ENCODE data around the gene MPEG1. TPM values are rescaled to one million over a fixed set of nuclear protein-coding genes. Genes with fewer than 3 reads are reported as not detected.

Gene MPEG1, protein sequence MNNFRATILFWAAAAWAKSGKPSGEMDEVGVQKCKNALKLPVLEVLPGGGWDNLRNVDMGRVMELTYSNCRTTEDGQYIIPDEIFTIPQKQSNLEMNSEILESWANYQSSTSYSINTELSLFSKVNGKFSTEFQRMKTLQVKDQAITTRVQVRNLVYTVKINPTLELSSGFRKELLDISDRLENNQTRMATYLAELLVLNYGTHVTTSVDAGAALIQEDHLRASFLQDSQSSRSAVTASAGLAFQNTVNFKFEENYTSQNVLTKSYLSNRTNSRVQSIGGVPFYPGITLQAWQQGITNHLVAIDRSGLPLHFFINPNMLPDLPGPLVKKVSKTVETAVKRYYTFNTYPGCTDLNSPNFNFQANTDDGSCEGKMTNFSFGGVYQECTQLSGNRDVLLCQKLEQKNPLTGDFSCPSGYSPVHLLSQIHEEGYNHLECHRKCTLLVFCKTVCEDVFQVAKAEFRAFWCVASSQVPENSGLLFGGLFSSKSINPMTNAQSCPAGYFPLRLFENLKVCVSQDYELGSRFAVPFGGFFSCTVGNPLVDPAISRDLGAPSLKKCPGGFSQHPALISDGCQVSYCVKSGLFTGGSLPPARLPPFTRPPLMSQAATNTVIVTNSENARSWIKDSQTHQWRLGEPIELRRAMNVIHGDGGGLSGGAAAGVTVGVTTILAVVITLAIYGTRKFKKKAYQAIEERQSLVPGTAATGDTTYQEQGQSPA
- polyA plus RNA-seq (ENCODE audit: insufficient read length) = 6.8 TPM
- long read RNA-seq, donor 1, full-length matches to known transcripts = 18 of 18 reads
- long read RNA-seq, donor 1, partial matches to known transcripts = 0 of 18 reads
- long read RNA-seq, donor 1, other reads (novel, unspliced or antisense) = 0 of 18 reads
- long read RNA-seq, donor 2, full-length matches to known transcripts = 27 of 27 reads
- long read RNA-seq, donor 2, partial matches to known transcripts = 0 of 27 reads
- long read RNA-seq, donor 2, other reads (novel, unspliced or antisense) = 0 of 27 reads
- long read RNA-seq, donor 3, full-length matches to known transcripts = 16 of 16 reads
- long read RNA-seq, donor 3, partial matches to known transcripts = 0 of 16 reads
- long read RNA-seq, donor 3, other reads (novel, unspliced or antisense) = 0 of 16 reads
- long read RNA-seq, donor 4, full-length matches to known transcripts = 6 of 6 reads
- long read RNA-seq, donor 4, partial matches to known transcripts = 0 of 6 reads
- long read RNA-seq, donor 4, other reads (novel, unspliced or antisense) = 0 of 6 reads
- long read RNA-seq, donor 5, full-length matches to known transcripts = 36 of 36 reads
- long read RNA-seq, donor 5, partial matches to known transcripts = 0 of 36 reads
- long read RNA-seq, donor 5, other reads (novel, unspliced or antisense) = 0 of 36 reads
- long read RNA-seq, donor 6, full-length matches to known transcripts = 20 of 20 reads
- long read RNA-seq, donor 6, partial matches to known transcripts = 0 of 20 reads
- long read RNA-seq, donor 6, other reads (novel, unspliced or antisense) = 0 of 20 reads
- long read RNA-seq, donor 7, full-length matches to known transcripts = 42 of 42 reads
- long read RNA-seq, donor 7, partial matches to known transcripts = 0 of 42 reads
- long read RNA-seq, donor 7, other reads (novel, unspliced or antisense) = 0 of 42 reads
- long read RNA-seq, donor 8, full-length matches to known transcripts = 12 of 12 reads
- long read RNA-seq, donor 8, partial matches to known transcripts = 0 of 12 reads
- long read RNA-seq, donor 8, other reads (novel, unspliced or antisense) = 0 of 12 reads

DNA sequence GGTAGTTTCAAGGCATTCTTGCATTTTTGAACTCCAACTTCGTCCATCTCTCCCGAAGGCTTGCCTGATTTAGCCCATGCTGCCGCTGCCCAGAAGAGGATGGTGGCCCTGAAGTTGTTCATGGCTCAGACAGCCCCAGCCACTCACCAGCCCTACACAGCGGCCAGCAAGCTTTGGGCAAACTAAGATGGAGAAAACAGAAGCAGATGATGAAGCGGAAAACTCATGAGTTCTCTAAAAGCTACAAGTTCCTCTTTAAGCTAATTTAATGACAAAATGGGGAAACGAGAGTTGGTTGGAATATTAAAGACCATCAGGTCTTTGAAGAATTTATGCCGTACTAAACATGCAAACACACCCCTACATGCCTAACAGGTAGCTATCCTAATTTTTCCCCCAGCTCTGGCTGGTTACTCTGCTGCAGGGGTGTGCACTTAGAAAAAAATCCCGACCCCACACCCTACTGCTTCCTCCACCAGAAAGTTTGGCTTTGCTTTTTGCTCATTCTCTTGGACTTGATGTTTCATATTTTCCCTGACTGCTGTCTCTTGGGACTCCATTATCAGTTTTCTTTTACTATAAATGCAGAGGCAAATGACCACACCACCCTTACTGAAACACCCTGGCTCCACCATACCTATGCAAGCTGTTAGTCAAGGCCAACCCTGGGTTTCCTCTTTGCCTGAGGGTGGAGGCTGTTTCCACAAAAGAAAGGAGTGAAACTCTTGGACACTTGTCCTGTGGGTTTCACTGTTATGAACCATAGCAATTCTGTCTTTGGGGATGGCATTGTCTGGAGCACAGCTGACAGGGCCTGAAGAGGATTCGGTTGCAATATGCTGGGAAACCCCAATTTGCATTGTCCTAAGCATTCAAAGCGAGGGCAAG, at the start of gene MPEG1:
Gene MPEG1, minus strand, starts transcription at position 184 of the 888 bp plus-strand sequence. Its CDS starts 62 bp downstream, at position 122.
- DNase-seq = no peak

DNA sequence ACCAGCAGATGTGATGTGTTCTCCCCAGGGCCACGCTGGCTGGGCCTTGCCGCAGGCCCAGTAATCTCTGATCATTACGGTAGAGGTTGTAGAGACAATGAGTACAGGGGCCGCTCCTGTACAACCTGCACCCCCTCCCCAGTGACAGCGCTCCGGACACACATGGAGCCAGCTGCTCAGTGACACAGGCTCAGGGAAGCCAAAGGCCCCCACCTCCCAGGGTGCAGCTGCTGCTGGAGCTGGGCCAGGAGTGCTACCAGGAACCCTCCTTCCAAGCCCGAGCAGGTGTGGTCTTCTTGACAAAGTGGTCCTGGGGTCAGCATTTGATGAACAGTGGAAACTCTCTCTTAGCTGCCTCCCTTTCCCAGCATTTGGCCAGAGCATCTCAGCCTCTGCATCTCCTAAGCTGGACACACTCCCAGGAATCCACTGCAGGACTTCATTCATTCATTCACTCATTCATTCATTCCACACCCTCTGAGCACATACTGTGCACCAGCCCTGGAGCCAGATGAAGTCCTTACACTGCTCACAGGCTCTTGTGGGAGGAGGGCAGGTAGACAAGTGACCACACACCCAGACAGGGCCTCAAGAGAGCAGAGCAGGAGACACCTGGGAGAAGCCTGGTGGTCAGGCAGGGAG, 49.6 kb upstream of the MPEG1 start:
- DNase-seq = no peak

DNA sequence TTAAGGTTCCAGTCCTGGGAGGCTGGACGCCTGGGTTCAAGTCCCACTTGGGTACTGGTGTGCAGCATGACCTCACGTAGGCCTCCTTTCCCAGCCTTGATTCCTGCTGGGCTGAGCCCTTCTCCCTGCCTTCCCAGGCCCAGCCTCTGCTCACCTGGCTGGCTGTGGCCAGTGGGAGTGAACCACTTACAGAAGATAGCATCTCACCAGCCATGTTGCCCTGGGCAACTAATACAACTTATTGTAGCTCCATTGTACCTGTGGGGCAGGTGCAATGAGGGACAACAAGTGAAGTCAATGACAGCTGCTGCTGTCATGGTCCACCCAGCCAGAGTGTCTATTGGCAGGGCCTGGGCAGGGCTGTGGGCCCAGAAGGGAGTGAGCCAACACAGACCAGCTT, 48.4 kb upstream of the MPEG1 start:
- no peak for DNase-seq

DNA sequence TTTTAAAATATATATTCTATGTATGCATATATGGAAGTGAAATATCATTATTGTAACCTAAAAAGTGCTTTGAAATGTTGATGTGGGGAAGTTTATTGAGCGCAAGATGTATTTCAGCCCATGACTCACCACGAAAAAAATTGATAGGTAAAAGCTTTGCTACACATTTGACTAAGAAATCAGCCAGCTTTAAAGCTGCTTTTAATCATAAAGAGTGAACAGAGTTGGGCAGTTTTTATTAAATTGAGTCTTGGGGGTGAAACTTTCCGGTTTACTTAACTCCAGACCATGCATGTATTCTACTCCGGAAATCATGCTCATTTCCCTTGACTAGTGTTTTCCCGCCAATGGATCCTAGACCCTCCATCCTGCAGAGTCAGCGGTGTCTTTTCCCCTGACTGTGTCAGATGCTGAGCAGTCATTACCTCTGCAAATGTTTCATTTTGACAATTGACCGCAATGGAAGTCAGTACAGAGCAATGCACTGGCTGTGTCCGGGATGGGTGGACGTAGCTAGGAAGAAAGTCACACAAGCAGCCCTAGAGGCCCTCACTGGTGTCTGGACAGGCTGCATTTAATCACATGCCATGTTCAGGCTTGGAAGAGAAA, 47.2 kb upstream of the MPEG1 start:
- no peak for DNase-seq

DNA sequence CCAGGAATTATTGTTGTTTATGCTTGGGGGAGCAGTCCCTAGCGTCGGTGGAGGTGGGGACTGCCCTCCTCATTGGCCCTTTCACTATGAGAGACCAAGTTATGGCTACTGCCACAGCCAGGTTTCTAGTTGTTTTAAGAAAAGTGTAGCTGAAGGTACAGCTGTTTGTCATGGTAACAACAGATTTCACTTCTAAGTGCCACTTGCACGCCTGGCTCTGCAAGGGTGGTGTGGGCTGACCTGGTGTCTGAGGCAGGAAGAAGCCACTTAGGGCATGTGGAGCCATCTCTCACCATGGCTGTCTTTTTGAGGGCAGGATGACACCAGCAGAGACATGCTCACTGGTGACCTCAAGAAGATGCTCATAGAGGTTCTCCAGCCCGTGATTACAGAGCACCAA, 46.3 kb upstream of the MPEG1 start:
- DNase-seq = no peak

DNA sequence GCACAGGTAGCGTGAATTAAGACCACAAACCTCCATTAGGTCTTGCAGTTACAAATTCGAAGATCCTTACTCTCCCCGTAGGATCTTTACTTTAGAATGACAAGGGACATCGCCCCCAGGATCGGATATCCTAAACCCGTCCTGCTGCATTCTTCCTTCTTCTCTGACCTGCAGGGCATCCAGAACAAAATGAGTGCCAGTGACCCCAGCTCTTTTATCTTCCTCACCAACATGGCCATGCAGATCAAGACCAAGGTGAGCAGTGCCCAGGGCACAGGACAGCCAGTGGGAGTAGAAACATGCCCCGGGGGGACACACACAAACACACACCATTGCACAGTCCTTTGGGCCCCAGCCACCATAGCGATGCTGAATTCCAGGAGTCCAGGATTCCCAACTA, 42.6 kb upstream of the MPEG1 start:
- no peak for DNase-seq

DNA sequence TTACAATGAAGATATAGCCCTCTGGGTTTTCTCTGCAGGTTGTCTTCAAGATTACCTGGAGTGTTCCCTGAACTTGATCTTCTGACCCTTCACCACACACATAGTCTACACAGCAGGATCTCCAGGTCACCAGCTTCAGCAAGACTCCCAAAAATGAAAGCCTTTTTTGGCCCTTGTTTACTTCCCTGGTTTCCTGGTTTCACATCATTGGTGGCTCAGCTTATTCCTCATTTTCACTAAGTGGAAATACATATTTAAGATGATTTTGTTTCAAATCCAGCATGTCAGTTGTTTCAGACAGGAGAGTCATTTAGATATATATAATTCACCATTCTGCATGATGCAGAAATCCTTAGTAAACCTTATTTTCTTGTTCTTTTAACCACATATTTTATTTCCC, 41.6 kb upstream of the MPEG1 start:
- DNase-seq = no peak

DNA sequence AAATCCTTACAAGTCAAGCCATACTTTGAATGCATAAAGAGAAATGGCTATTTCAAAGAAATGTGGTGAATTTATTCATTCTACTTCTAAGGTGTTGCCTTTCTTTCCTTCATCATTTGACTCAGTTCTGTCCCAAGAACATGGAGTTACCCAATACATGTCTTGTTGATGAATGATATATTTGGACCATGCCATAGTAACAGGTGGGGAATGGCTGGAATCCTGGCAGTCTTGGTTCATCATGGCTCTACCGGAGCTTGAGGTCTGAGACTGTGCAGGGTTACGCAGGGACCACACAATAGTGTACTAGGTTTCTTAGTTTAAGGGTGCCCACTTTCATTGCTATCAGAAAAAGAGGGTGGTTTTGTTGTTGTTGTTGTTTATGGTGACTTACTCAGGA, 40.3 kb upstream of the MPEG1 start:
- no peak for DNase-seq

DNA sequence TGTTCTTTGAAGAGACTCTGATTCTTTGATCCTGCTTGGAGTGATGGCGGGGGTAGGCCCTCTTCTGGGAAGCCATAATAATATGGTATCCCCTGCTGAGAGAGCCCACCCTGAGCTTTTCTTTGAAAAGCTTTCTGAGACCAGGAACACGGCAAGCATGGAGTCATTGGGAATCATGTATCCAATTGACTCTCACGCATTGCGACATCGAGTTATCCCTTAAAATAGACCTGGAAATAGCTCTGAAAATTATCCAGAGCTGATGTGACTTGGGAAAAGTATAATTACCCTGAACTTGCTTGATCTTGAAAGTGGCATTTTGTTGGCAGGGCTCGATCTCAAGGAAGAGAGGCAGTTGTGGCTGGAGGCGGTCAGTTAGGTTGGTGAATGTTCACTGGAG, 36.8 kb upstream of the MPEG1 start:
- no peak for DNase-seq

DNA sequence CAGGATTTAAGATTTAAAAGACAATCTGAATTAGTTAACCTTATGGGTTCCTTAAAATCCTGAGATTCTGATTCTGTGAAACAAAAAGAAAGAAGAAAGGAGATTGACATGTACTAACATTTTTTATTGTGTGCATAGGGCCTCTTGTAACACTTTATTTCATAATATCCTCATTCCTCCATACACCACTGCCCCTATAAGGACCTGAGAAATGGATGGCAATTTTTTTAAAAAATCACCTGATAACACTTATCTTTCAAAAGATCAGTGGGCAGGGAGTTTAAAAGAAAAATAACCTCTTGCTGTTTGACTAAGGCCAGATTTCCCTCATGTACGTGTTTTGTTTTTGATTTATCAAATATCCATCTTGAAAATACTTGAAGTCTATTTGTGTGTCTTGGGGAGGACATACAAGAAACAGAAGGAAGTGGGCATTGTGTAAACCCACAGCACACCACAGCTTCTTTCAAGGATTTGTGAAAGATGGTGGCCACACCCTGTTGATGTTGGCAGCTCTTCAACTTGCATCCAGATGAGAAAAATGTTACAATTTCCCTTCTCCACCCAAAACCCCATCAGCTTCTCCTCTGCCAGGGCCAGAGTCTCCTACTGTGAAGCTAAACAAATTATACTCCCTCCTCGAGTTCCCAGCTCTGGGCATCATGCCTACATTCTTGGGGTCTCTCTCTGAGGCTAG, 35.0 kb upstream of the MPEG1 start:
- DNase-seq = no peak

DNA sequence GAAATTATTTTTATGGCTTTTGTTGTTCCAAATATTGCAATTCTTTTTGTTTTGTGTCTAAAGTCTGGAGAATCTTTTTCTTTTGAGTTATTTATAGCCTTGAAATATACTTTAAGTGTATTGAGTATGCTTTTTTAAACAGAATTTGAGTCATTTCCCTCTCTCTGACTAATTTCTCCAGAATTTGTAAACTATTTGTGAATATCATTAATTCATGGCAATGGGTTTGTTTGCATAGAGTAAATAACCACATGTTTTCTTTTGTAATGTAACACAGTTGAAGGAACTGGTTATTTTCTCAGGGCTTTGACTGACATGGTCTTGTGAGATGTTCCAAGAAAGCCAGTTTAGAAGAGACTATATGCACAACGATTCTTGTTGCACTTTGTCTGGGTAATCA, 30.9 kb upstream of the MPEG1 start:
- DNase-seq = no peak

DNA sequence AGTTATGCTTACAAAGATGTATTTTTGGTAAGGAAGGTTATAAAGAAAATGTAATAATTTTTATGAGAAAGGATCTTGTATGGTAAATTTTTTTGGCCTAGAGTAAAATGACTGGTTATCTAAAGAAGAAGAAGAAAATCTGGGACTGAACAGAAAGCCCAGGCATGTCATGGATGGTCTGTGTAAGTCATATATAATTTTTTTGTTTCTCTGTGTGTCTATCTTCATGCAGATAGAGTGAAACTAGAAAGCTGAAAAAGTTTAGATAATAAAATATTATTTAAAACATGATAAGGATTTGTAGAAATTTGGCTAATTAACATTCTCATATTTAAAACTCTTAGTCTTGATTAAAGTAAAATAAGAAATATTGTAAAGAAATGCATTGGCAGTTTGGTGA, 27.6 kb upstream of the MPEG1 start:
- DNase-seq = no peak

DNA sequence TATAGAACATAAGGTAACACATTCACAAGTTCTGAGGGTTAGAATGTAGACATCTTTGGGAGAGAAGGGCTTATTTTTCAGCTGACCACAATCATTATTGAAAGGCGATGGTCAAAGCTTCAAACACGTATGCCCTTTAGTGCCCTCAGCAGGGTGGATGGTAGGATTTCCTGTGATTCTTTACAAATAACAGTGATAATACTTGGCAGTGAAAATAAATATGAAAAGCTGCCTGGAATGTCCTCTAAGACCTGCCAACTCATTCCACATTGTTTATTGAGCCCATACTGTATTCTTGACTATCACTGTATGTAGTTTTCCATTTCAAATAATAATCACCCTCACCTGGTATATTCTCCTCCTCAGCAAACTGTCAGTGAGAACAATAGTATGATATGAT, 13.7 kb upstream of the MPEG1 start:
- no peak for DNase-seq

DNA sequence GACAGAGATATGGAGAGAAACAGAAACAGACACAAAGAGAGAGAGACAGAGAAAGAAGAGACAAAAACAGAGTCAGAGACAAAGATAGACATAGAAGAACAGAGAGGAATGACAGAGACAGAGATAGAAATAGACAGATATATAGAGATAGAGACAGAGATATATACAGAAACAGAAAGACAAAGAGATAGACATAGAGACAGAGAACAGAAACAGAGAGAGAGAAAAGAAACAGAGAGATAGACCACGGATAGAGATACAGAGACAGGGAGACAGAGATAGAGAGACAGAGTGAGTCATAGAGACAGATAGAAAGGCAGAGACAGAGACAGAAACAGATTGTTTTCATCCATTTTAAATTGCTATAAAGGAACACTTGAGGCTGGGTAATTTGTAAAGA, 12.3 kb upstream of the MPEG1 start:
- DNase-seq = no peak

DNA sequence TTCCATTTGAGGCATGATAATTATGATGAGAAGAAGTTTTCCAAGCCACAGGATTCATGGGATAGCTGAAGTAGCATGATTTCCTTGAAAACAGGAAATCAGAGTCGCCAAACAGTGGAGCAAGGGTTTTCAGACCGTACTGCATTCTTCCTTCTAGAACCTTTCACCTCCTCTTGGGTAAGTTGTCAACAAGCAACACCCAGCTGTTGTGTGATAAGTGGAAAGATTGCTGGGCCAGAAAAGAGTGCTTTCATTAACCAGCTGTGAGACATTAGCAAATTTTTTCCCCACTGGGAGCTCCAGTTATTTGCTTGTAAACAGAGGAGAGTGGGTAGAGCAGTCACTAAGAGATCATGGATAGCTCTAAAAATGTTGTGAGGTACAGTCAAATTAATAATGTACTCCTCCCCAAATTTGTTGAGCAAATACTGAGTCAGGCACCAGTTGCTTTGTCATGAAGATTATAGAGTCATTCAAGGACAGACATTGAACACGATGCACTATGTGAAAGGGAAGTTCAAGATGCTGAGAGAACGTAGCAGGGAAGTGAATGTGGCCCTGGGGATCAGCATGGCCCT, 11.7 kb upstream of the MPEG1 start:
- DNase-seq = peak; percentile 41

DNA sequence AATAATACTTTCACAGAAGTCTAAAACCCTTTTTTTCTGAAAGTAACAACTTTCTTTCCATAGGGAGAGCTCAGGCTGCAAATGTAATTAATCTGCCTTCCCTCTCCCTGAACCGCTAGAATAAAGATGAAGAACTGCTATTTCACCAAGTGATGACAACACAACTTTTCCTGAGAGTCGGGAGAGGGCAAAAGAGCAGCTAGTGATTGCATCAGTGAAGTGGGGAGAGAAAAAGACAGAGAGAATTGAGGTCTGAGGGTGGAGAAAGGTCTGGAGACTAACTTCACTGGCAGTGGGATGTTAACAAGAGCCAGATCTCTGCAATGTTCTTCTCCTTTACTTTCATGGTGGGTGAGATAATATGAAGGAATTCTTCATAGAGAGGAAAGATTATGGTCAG, 10.9 kb upstream of the MPEG1 start:
- DNase-seq = no peak

DNA sequence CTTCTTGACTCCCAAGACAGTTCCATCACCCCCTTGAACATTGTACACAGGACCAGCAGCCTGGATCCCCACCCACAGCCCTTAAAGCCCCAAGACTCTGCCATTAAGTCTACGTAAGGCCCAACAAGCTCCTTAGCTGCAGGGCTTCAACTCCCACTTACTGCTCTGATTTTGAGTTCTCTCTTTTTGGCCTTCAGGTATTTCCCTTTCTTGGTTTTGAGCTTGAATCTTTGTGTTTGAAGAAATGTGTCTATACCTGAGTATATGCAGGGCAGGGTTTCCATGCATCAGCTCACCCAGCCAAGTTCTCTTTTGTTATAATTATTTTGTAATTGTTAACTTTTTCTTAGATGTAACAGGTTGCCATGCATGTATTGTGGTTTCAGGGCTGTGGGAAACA, 10.4 kb upstream of the MPEG1 start:
- DNase-seq = no peak

DNA sequence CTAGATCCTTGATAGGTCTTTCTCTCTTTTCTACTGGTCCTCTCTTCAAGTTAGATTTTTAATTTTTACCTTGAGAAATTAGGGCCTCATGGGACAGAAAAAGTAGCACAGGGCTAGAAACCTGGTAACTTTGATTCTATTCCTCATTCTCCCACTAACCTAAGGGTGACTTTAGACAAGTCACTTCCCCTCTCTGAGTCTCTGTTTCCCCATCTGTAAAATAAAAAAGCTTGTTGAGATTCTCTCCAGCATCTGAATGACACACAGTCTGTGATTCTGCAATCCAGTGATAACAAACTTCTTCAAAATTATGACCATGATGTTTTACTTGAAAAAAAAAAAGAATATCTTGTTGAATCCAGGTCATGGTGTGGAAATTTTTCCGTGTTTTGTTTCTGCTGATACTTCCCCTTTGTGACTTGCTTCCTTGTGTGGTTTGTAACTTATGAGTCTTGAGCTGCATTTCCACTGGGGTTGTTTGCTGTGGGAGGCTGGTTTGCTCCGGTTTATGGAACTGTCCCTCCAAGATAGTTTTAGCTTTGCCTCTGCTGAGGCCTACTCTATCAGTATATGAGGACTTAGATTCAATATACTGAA, 9.8 kb upstream of the MPEG1 start:
- no peak for DNase-seq

All from left kidney (tissue), 8 donors.